GM19395 (cell line): Measurements from ENCODE around the gene GCDH.

Source experiments
- ATAC-seq: cut with Tn5 transposase; IDR thresholded peaks from one replicate; pipeline ENCODE4 v1.9.1; 2021; ENCODE audit warnings: mild to moderate bottlenecking, moderate library complexity; ENCODE audit not compliant: unreplicated experiment

Gene GCDH

GRCh38 chr19:12938779-12939601 is 48.0 kb downstream of the GCDH start:
- ATAC-seq, result no peak

- ATAC-seq, result no peak
These were observed 49.0 kb downstream of the GCDH start for GRCh38 chr19:12939975-12940423.

GRCh38 chr19:12940897-12941296 is 49.9 kb downstream of the GCDH start:
- ATAC-seq, result no peak

GRCh38 chr19:12943437-12944044 is 52.6 kb downstream of the GCDH start:
- no peak for ATAC-seq

GRCh38 chr19:12944104-12944674 is 53.2 kb downstream of the GCDH start:
- no peak for ATAC-seq

GRCh38 chr19:12945479-12946091 is 54.6 kb downstream of the GCDH start, which contains the start of gene RAD23A:
TSS of gene RAD23A (plus strand) at chr19:12945862. CDS start at chr19:12945949, 87 bp downstream.
- ATAC-seq, result peak; percentile 70

- ATAC-seq, result peak; percentile 30
These were observed 55.2 kb downstream of the GCDH start for GRCh38 chr19:12946092-12946721.

GRCh38 chr19:12946731-12947496 is 56.0 kb downstream of the GCDH start:
- no peak for ATAC-seq

- no peak for ATAC-seq
These were observed 57.0 kb downstream of the GCDH start for GRCh38 chr19:12947702-12948611.

- no peak for ATAC-seq
These were observed 57.8 kb downstream of the GCDH start for GRCh38 chr19:12948612-12949362.
